Fibroblast of pulmonary artery (primary cell): ENCODE data around the gene C1orf174.

Source experiments
- DNase-seq: peaks from one replicate; pipeline ENCODE4 v3.0.0-alpha.2; 2010; ENCODE audit warnings: low read depth
- H3K4me3 ChIP-seq: replicated peaks from 2 replicates; pipeline ENCODE4 v1.5.1; 2011; ENCODE audit warnings: low read depth, mild to moderate bottlenecking, control low read depth, low read length, moderate library complexity
- TF ChIP-seq, protein P1 (sequence below): IDR thresholded peaks from 2 replicates; pipeline ENCODE4 v1.5.1; 2011; ENCODE audit warnings: mild to moderate bottlenecking, control low read depth, low read length, inconsistent platforms; ENCODE audit errors: missing control alignments

C1orf174 gene

GRCh38 chr1:3909615-3910014 is 9.5 kb upstream of the C1orf174 start:
- no peak for DNase-seq
- no peak overlapping the region for H3K4me3 ChIP-seq
- TF ChIP-seq, protein P1, sequence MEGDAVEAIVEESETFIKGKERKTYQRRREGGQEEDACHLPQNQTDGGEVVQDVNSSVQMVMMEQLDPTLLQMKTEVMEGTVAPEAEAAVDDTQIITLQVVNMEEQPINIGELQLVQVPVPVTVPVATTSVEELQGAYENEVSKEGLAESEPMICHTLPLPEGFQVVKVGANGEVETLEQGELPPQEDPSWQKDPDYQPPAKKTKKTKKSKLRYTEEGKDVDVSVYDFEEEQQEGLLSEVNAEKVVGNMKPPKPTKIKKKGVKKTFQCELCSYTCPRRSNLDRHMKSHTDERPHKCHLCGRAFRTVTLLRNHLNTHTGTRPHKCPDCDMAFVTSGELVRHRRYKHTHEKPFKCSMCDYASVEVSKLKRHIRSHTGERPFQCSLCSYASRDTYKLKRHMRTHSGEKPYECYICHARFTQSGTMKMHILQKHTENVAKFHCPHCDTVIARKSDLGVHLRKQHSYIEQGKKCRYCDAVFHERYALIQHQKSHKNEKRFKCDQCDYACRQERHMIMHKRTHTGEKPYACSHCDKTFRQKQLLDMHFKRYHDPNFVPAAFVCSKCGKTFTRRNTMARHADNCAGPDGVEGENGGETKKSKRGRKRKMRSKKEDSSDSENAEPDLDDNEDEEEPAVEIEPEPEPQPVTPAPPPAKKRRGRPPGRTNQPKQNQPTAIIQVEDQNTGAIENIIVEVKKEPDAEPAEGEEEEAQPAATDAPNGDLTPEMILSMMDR, result no peak

GRCh38 chr1:3908886-3909517 is 8.9 kb upstream of the C1orf174 start:
- TF ChIP-seq, protein P1, result no peak
- no peak overlapping the region for H3K4me3 ChIP-seq
- no peak for DNase-seq

DNA sequence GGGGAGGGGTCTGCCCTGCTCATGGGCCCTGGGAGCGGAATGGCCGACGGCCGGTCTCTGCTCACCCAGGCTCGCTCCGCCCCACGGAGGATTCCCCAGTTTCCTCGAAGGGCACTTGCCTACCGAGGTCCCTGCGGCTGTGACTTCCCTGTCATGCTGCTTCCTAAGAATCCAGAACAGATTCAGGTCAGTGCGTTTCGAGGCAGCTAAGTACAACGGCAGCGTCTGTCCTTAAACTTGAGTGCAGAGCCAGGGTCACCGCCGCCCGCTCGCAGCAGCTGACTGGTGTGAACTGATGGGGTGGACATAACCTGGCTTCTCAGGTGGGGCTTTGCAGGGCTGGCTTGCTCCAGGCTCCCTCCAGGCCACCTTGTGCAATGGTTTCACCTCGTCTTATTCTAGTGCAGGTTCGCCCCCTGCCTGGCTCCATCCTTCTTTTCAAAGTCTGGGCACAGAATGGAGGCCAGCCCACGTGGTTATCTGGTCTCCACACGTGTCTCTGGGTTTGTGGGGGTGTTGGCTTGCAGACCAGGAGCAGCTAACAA is 7.6 kb upstream of the C1orf174 start:
- H3K4me3 ChIP-seq, result no peak overlapping the region
- no peak for DNase-seq
- TF ChIP-seq, protein P1, result no peak

DNA sequence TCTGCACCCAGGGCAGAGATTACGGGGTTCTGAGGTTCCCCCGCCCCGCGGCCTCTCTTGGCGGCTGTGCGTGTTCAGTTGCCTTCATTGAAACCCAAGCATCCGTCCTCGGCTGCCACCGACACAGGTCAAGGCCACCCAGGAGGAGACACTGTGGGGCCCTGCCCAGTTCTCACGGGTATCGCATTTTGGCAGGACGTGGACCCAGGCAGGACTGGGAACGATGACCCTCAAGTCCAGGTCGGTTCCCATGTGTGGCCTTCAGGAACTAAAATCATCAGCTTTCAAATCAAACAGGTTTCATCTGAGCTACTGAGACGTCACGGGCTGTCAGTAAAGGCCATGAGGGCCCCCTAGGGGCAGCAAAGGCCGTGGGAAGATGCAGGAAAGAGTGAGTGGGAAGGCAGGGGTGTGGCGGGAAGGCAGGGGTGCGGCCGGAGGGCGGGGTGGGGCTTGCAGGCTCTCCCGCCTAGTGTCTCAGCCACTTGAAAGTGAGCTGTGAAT is 7.0 kb upstream of the C1orf174 start:
- DNase-seq, result no peak
- no peak overlapping the region for H3K4me3 ChIP-seq
- TF ChIP-seq, protein P1, result no peak

GRCh38 chr1:3906672-3907020 is 6.6 kb upstream of the C1orf174 start:
- no peak for DNase-seq
- TF ChIP-seq, protein P1, result no peak
- no peak overlapping the region for H3K4me3 ChIP-seq

DNA sequence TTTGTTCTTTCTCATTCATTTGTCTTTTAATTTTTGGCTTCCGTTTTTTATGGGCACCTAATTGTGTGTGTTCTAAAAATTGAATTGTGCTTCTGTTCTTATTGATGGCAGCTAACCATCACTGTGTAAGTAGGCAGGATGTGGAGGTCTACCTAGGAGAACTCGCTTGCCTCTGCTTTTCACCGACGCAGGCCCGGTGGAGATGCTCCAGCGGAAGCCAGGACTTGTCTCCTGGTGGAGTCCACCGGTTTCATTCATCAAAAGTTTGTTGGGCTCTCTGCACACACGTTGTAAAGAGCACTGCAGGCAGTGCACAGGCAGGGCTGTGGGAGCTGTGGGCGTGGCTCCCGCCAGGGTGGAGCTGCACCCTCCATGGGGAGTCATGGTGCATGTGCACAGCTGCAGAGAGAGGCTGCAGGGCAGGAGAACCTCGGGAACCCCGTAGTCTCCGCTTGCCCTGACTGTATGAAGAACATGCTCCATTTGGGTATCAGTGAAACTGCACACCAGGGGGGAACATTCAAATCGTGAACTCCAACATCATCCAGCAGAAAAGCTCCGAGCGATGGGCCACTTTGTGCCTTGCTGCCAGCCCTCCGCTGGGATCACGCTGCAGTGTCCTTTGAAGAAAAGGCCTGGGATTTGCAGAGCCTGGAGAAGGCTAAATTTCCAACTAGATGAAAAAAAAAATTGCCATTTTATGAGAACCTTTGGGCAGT is 6.0 kb upstream of the C1orf174 start:
- DNase-seq, result no peak
- H3K4me3 ChIP-seq, result no peak overlapping the region
- TF ChIP-seq, protein P1, result no peak
